SK-N-SH (cell line): ENCODE data around the gene KIRREL1.

Source experiments
- CHD2 ChIP-seq: fragments of 150-350 bp; IDR thresholded peaks from 2 replicates; pipeline ENCODE4 v1.6.1; 2018; ENCODE audit warnings: low read length; ENCODE audit not compliant: partially characterized antibody
- CTCF ChIP-seq: fragments of 200-600 bp; sonication (generic); IDR thresholded peaks from 2 replicates; pipeline ENCODE4 v1.6.1; 2017; ENCODE audit warnings: antibody characterized with exemption, mild to moderate bottlenecking, moderate library complexity
- MAX ChIP-seq: IDR thresholded peaks from 2 replicates; pipeline ENCODE4 v1.4.0; 2012; ENCODE audit warnings: low read depth
- SIN3A ChIP-seq: IDR thresholded peaks from 2 replicates; pipeline ENCODE4 v1.6.1; 2012; ENCODE audit warnings: low read depth, mild to moderate bottlenecking, low read length, moderate library complexity, borderline replicate concordance
- TCF12 ChIP-seq: IDR thresholded peaks from 2 replicates; pipeline ENCODE4 v1.4.0; 2012

- TF ChIP-seq CTCF (no peak), TCF12 (no peak), MAX (no peak), SIN3A (no peak), CHD2 (no peak)
These were observed 45.3 kb downstream of the KIRREL1 start for GRCh38 chr1:158038793-158039192.
